HG03159 (cell line): ENCODE data around the gene KNDC1.

Experiments used
- ATAC-seq: cut with Tn5 transposase; IDR thresholded peaks from one replicate; pipeline ENCODE4 v1.9.1; 2021; ENCODE audit warnings: mild to moderate bottlenecking, moderate library complexity; ENCODE audit not compliant: unreplicated experiment

Gene KNDC1

DNA sequence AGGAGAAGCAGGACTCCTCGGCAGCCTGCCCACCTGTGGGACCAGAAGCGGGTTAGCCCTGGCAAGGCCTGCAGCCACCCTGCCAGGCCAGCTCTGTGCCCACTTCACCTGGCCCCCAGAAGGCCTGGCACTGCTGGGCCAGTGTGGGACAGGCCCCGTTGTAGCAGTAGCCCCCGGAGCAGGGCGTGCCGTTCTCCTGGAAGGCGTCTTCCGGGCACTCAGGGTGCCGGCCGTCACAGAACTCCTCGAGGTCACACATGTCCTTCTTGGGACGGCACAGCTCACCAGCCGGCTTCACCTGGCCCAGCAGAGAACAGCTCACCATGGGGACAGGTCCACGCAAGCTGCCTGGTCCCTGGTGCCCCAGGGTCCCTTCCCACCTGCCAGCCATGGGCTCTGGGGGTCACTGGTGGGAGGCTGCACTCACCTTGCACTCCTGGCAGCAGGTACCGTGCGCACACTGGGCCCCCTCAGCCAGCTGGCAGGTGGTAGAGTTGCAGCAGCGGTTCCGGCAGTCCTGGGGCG lies 110.8 kb downstream of the KNDC1 start:
- no peak for ATAC-seq

DNA sequence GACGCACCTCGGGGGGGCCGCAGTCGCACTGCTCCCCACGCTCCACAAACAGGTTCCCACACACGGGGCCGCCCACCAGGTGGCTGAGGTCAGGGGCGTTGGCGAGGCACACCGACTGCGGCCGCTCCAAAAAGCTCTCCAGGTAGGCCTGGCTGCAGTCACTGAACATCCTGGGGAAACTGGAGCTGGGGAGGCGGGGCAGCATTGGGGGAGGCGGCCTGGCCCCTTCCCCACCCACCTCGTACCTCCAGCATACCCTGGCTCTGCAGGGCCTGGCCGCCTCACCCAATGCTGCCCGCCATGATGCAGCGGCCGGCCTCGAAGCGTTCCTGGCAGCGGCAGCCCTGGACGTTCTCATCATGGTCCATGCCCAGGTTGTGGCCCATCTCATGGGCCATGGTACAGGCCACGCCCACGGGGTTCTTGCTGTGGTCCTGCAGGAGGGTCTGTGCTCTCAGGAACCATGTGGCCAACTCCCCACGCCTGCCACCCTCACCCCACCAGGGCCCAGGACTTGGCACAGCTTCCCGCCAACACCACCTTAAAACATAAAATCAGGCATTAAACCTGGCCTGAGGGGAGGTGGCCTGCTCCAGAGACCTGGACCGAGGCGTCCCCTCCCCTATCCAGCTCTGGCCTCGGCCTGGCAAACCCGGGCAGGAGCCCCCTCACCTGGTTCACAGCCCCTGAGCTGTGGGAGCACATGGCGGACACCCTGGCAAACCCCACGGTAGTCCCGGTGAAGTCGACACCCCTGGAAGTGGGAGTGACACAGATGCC lies 111.7 kb downstream of the KNDC1 start:
- no peak for ATAC-seq

DNA sequence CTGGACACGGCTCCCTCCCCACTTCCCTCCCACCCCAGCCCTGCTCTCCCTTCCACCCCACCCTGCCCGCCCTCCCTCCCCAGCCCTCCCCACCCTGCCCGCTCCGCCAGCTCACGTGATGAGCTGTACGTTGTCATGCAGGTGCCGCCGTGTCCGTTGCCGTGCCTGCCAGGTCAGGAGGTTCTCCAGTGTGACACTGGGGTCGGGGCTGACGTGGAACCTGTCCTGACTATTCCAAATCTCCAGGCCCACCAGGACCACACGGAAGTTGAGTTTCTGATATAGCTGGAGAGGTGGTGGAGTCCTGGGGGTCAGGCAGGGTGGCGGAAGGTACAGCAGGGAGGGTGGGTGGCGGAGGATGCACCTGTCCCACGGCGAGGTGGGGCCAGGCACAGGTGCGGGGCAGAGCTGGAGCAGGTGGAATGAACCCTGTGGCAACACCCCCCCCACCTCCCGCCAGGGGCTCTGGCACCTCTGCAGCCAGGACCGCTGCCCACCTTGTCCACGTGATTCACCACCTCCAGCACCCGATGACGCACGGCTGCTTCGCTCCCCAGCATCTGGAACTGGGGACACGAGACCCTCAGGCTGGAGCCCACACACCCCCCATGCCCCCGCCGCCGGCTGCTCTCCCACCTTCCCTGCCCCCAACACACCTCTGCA lies 112.4 kb downstream of the KNDC1 start:
- no peak for ATAC-seq

DNA sequence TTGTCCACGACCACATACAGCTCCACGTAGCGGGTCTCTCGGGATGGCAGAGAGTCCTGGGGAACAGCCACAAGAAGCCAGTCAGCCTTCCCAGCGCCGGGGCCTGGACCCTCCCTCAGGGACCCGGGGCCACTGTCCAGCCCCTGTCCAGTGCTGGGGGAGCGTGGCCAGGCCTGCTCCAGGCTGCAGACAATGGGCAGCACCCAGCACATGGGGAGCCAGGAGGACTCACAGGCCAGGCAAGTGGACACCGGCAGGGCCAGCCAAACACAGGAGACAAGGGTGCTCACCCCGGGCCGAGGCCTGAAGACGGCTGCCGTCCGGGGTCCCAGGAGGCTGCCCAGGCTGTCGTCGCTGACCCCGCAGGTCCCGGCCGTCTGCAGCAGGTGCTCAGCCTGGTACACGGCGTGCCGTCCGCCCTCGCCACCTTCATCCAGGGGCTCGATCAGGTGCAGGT lies 113.0 kb downstream of the KNDC1 start:
- ATAC-seq = no peak

DNA sequence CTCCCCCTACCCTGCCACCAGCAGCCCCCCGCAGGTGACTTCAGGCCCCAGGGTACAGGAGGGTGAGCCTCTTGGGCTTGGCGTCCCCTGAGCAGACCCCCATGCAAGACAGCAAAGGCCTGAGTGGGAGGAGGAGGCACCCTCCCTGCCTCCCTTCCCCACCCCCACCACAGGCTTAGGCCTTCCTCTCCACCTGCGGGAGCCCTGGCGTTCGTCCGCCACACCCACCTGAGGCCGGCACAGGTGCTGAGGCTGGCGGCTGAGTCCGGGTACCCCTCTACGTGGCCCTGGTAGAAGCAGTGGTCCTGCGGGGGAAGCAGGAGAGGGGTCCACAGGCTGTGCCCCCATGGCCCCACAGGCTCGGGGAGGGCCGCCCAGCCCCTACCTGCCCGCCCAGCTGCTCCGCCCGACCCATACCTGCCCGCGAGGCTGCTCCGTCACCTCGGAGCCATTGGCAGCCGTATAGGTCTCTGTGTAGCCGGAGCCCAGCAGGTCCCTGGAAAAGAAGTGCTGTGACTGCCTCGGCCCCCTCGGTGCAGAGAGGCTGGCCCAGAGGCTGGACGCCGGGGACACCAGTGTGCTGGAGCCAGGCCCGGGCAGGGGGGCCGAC lies 113.6 kb downstream of the KNDC1 start:
- no peak for ATAC-seq

DNA sequence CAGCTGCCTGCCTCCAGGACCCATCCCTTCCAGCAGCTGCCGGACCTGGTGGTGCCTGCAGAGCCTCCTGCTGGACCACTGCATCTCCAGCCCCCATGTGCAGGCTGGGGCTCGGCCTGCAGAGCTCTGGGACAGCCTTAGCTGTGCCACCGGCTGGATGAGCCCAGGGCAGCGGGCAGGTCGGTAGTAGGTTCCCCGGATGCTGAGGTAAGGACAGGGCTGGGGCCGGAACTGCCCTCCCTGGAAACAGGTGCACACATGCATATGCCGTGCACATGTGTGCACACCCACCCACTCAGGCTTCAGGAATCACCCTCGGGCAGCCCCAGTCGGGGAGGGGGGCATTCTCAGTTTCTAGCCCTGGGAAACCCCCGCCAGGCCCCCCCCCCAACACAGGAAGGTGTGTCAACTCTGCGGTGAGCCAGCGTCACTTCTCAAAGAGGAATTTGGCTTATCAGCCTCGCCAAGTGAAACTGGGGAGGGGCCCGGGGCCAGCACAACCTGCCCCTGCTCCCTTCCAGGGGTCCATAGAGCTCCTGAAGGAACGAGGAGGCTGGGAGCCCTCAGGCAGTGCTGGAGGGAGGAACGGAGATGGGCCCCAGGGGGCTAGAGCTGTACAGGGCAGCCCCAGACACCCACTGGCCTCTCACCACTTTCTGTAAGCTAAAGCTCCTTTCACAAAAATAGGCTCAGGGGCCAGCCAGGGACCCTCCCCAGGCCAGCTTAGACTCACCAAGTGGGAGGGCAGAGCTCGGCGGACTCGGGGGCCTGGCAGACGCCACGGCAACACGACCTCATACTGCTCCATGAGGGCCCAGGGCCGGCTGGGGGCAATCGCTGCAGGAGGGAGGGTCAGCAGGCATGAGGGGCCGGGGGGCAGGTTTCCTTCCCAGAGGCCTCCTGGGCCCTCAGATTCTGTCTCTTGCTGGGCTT lies 115.0 kb downstream of the KNDC1 start:
- peak; percentile 50 for ATAC-seq

DNA sequence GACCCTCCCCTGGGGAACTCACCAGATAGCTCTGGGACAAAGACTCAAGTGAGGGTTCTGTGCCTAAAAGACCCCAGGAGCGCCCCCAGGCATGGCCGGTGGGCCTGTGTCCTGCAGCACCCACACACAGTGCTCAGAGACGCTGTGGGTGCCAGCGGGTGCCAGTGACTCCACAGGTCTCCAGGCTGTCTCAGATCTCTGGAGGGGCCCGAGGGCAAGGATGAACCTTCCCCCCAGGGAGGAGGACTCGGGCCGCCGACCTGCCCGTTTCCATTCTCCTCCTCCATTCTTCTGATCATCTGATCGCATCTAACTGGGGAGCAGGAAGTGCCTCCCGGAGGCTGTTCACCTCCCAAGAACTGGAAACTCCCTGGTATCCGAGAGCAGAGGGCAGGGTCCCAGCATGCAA lies 115.7 kb downstream of the KNDC1 start:
- peak; percentile 38 for ATAC-seq
